BLaER1 treated with 17β-estradiol and CSF1 and Interleukin-3, amounts not matched to agents 10 nM and 100 nM (cell line): ENCODE measurements around the gene PADI2.
A peak's percentile ranks its signal among the peaks of the same experiment; 100 is the strongest.

Experiments
- H3K27ac ChIP-seq, 11 experiments: shearing (Covaris generic); formaldehyde crosslinking; 2 replicates each; pipeline ENCODE4 v1.8.1; 2022
- H3K27me3 ChIP-seq, 11 experiments: shearing (Covaris generic); formaldehyde crosslinking; 2 replicates each; pipeline ENCODE4 v1.8.1; 2022
- H3K36me3 ChIP-seq, 11 experiments: shearing (Covaris generic); formaldehyde crosslinking; 2 replicates each; pipeline ENCODE4 v1.8.1; 2022
- H3K4me1 ChIP-seq, 10 experiments: shearing (Covaris generic); formaldehyde crosslinking; 2 replicates each; pipeline ENCODE4 v1.8.1; 2022
- H3K4me2 ChIP-seq, 11 experiments: shearing (Covaris generic); formaldehyde crosslinking; 2 replicates each; pipeline ENCODE4 v1.8.1; 2022
- H3K4me3 ChIP-seq, 10 experiments: shearing (Covaris generic); formaldehyde crosslinking; 2 replicates each; pipeline ENCODE4 v1.8.1; 2022
- H3K9ac ChIP-seq, 11 experiments: shearing (Covaris generic); formaldehyde crosslinking; 2 replicates each; pipeline ENCODE4 v1.8.1; 2022
- H3K9me3 ChIP-seq, 11 experiments: shearing (Covaris generic); formaldehyde crosslinking; replicated peaks in 1 of 11; 2 replicates each; pipeline ENCODE4 v1.8.1; 2022
- H4K20me1 ChIP-seq, 11 experiments: shearing (Covaris generic); formaldehyde crosslinking; 2 replicates each; pipeline ENCODE4 v1.8.1; 2022
- Cebpa-rat ChIP-seq, 11 experiments: shearing (Covaris generic); IDR thresholded peaks; 2 replicates each; pipeline ENCODE4 v1.8.1; 2022

The PADI2 gene

DNA sequence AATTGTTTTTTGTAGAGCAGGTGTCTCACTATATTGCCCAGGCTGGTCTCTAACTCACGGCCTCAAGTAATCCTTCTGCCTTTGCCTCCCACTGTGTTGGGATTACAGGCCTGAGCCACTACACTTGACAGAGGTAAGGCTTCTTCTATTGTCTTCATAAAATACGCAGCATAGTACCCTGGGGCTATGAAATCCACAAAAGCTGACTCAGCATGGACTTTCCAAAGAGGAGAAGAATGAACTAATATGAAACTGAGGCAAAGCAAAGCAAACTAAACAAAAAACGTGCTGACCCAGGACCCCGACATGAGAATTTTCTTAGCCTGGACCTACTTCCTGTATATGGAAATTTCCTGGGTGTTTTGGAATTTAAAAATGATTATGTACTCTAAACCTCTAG lies 89.0 kb downstream of the PADI2 start:
- Histone ChIP-seq H3K27me3 (no peaks in the 10 kb centered on the region), H3K4me1 (peaks cover 0 to 65% (median 0%) of the 10 kb centered on the region in 10 experiments; a peak in 8 of 20 replicates), H3K4me2 (peak overlapping the region in 3 of 11 experiments; percentile 28 to 73 (median 53); a peak in 5 of 22 replicates), H3K27ac (peak overlapping the region in 2 of 11 experiments; percentile 43 to 44; a peak in 3 of 22 replicates), H3K36me3 (peaks cover 90 to 100% (median 99%) of the 10 kb centered on the region in 11 experiments), H3K4me3 (no peak overlapping the region), H4K20me1 (peaks cover 11 to 94% (median 59%) of the 10 kb centered on the region in 11 experiments; a peak in 21 of 22 replicates), H3K9ac (peak overlapping the region in 1 of 11 experiments; percentile 9; a peak in 1 of 22 replicates), H3K9me3 (no peaks in the 10 kb centered on the region)
- no peak for TF ChIP-seq Cebpa-rat (IDR thresholded peaks at IDR 0.05)

DNA sequence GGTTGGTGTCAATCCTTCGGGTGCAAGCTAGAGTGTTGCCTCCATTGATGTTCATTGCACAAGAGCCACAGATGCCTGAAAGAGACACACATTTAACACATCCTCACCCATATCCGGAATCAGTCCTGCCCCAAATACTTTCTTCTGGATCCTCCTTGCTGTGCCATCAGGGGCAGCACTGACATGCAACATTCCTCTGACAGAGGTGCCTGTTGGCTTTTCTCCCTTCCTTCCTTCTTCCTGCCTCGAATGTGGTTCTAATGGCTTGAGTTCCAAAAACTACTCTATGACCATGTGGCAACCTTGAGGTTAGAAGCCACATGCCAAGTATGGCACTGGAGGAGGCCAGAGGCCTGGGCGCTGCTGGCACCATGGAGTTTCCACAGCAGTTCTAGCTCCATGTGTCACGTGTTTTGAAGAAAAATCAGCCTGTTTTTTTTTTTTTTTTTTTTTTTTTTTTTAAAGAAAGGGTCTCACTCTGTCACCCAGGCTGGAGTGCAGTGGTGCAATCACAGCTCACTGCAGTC lies 90.5 kb downstream of the PADI2 start:
- peaks cover 12 to 94% (median 57%) of the 10 kb centered on the region in 11 experiments; a peak in 21 of 22 replicates for H4K20me1 ChIP-seq
- no peak for TF ChIP-seq Cebpa-rat (IDR thresholded peaks at IDR 0.05)
- H3K36me3 ChIP-seq = peaks cover 90 to 100% (median 99%) of the 10 kb centered on the region in 11 experiments
- H3K4me2 ChIP-seq = peak overlapping the region in 2 of 11 experiments; percentile 53 to 73; a peak in 4 of 22 replicates
- no peak overlapping the region for H3K4me3 ChIP-seq
- H3K27ac ChIP-seq = no peak overlapping the region
- 0 out of 22 replicates have a peak overlapping the region, but pooled peaks of 1 of the 11 experiments have one; percentile 7 for H3K9ac ChIP-seq
- H3K9me3 ChIP-seq = no peaks in the 10 kb centered on the region
- peaks cover 9 to 79% (median 12%) of the 10 kb centered on the region in 10 experiments; a peak in 17 of 20 replicates for H3K4me1 ChIP-seq
- no peaks in the 10 kb centered on the region for H3K27me3 ChIP-seq

GRCh38 chr1:17027900-17028299 lies 91.4 kb downstream of the PADI2 start:
- peaks cover 88 to 100% (median 99%) of the 10 kb centered on the region in 11 experiments for H3K36me3 ChIP-seq
- H3K9me3 ChIP-seq = no peaks in the 10 kb centered on the region
- no peak overlapping the region for H3K4me3 ChIP-seq
- no peak overlapping the region for H3K9ac ChIP-seq
- 0 out of 22 replicates have a peak overlapping the region, but pooled peaks of 1 of the 11 experiments have one; percentile 3 for H3K27ac ChIP-seq
- H3K27me3 ChIP-seq = no peaks in the 10 kb centered on the region
- H3K4me1 ChIP-seq = peaks cover 12 to 88% (median 19%) of the 10 kb centered on the region in 10 experiments; a peak in 17 of 20 replicates
- peak overlapping the region in 3 of 11 experiments; percentile 1 to 73 (median 53); a peak in 5 of 22 replicates for H3K4me2 ChIP-seq
- peaks cover 12 to 94% (median 53%) of the 10 kb centered on the region in 11 experiments; a peak in 20 of 22 replicates for H4K20me1 ChIP-seq
- no peak for TF ChIP-seq Cebpa-rat (IDR thresholded peaks at IDR 0.05)

DNA sequence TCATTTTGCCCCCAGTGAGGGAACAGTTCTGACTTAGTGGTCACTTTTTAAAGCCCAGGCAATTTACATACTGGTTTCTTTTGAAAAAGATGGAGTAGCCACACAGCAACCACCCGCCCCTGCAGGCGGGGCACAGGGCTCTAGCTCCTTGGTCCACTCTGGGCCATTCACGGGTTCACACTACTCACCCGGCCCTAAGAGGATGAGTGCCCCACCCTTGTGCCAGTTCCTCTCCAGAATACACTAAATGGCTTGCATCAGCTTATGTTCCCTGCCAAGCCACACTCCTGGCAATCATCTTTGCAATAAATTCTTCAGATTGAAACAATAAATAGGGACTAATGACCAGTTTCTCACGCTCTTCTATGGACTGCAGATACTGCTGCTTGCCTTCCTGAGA lies 91.8 kb downstream of the PADI2 start:
- Histone ChIP-seq H3K9ac (no peak overlapping the region), H3K27ac (0 out of 22 replicates have a peak overlapping the region, but pooled peaks of 1 of the 11 experiments have one; percentile 3), H3K4me1 (peaks cover 12 to 93% (median 20%) of the 10 kb centered on the region in 10 experiments; a peak in 17 of 20 replicates), H3K27me3 (no peaks in the 10 kb centered on the region), H3K4me3 (no peak overlapping the region), H3K36me3 (peaks cover 88 to 100% (median 99%) of the 10 kb centered on the region in 11 experiments), H4K20me1 (peaks cover 12 to 94% (median 49%) of the 10 kb centered on the region in 11 experiments; a peak in 20 of 22 replicates), H3K4me2 (peak overlapping the region in 3 of 11 experiments; percentile 1 to 73 (median 53); a peak in 5 of 22 replicates), H3K9me3 (no peaks in the 10 kb centered on the region)
- TF ChIP-seq Cebpa-rat (IDR thresholded peaks at IDR 0.05) = no peak

GRCh38 chr1:17024721-17025120 lies 94.5 kb downstream of the PADI2 start:
- peaks cover 97 to 100% (median 100%) of the 10 kb centered on the region in 11 experiments for H3K36me3 ChIP-seq

GRCh38 chr1:17023573-17023972 lies 95.7 kb downstream of the PADI2 start:
- Histone ChIP-seq H3K9me3 (no peaks in the 10 kb centered on the region), H4K20me1 (peaks cover 12 to 91% (median 49%) of the 10 kb centered on the region in 11 experiments; a peak in 20 of 22 replicates), H3K9ac (peak overlapping the region in 6 of 11 experiments; percentile 6 to 57 (median 24); a peak in 8 of 22 replicates), H3K4me3 (no peak overlapping the region), H3K36me3 (peaks cover 97 to 100% (median 100%) of the 10 kb centered on the region in 11 experiments), H3K27ac (peak overlapping the region in 1 of 11 experiments; percentile 32; a peak in 2 of 22 replicates), H3K4me2 (peak overlapping the region in 5 of 11 experiments; percentile 51 to 87 (median 72); a peak in 10 of 22 replicates), H3K4me1 (peaks cover 12 to 60% (median 20%) of the 10 kb centered on the region in 10 experiments; a peak in 17 of 20 replicates), H3K27me3 (no peaks in the 10 kb centered on the region)
- no peak for TF ChIP-seq Cebpa-rat (IDR thresholded peaks at IDR 0.05)

More at GRCh38 chr1:17024721-17025120, 94.5 kb downstream of the PADI2 start:
- Histone ChIP-seq H3K4me3 (no peak overlapping the region), H3K9me3 (no peaks in the 10 kb centered on the region), H3K27me3 (no peaks in the 10 kb centered on the region), H3K9ac (peak overlapping the region in 5 of 11 experiments; percentile 5 to 24 (median 7); a peak in 4 of 22 replicates), H3K27ac (no peak overlapping the region), H3K4me2 (peak overlapping the region in 5 of 11 experiments; percentile 51 to 87 (median 72); a peak in 8 of 22 replicates), H3K4me1 (peaks cover 12 to 71% (median 20%) of the 10 kb centered on the region in 10 experiments; a peak in 17 of 20 replicates), H4K20me1 (peaks cover 12 to 93% (median 50%) of the 10 kb centered on the region in 11 experiments; a peak in 20 of 22 replicates)
- TF ChIP-seq Cebpa-rat (IDR thresholded peaks at IDR 0.05) = no peak

DNA sequence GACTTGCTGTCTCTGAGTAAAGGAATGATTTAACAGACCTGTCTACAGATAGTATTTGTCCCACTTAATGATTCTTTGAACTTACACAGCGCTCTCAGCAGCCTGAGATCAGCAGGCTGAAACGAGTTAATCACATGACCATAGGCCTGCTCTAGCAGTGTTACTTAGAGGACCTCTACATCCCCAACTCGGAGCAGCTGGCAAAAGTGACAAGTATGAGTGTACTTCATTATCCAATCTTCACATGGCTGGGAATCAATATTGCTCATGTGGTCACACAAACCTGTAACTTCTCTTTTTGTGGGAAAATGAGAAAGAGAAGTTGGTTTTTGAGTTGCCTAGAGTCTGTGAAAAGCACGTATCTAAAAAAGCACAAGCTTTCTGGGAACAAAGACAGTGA lies 96.1 kb downstream of the PADI2 start:
- Histone ChIP-seq H3K9ac (peak overlapping the region in 5 of 11 experiments; percentile 7 to 57 (median 32); a peak in 5 of 22 replicates), H3K4me1 (peaks cover 12 to 55% (median 20%) of the 10 kb centered on the region in 10 experiments; a peak in 17 of 20 replicates), H3K27me3 (no peaks in the 10 kb centered on the region), H4K20me1 (peaks cover 12 to 90% (median 51%) of the 10 kb centered on the region in 11 experiments; a peak in 20 of 22 replicates), H3K4me2 (peak overlapping the region in 5 of 11 experiments; percentile 51 to 87 (median 72); a peak in 10 of 22 replicates), H3K9me3 (no peaks in the 10 kb centered on the region), H3K36me3 (peaks cover 97 to 100% (median 100%) of the 10 kb centered on the region in 11 experiments), H3K4me3 (no peak overlapping the region), H3K27ac (peak overlapping the region in 1 of 11 experiments; percentile 32; a peak in 2 of 22 replicates)
- TF ChIP-seq Cebpa-rat (IDR thresholded peaks at IDR 0.05) = no peak

DNA sequence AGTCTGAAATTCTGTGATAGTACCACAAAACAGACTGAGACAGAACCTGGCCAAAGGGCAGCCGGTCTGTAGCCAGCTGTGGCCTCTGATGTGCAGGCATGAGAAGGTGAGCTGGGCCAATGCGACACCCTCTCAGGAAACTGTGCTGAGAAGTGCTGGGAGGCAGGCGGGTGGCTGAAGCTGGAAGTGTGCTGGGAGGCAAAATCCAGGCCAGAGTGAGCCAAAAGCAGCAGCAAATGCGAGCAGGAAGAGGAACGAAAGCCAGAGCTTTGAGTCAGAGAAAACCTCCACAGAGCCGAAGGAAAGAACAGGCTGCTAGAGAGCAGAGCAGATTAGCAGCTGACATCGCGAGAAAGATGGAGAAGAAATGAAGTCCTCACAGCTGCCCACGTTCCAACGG lies 97.4 kb downstream of the PADI2 start:
- Histone ChIP-seq H3K36me3 (peaks cover 89 to 100% (median 96%) of the 10 kb centered on the region in 11 experiments), H3K4me2 (no peak overlapping the region), H3K27ac (no peak overlapping the region), H3K9me3 (no peaks in the 10 kb centered on the region), H3K9ac (no peak overlapping the region), H4K20me1 (peaks cover 12 to 85% (median 51%) of the 10 kb centered on the region in 11 experiments; a peak in 20 of 22 replicates), H3K4me1 (peaks cover 12 to 43% (median 20%) of the 10 kb centered on the region in 10 experiments; a peak in 17 of 20 replicates), H3K27me3 (no peaks in the 10 kb centered on the region), H3K4me3 (no peak overlapping the region)
- TF ChIP-seq Cebpa-rat (IDR thresholded peaks at IDR 0.05) = no peak
